HL-60 (cell line): ENCODE results near the gene TRABD.

Experiments used
- DNase-seq, 2 experiments: peaks; one replicate each; pipeline ENCODE4 v3.0.0-alpha.2; 2010 to 2020; ENCODE audit warnings: low read depth in 1 of 2, low spot score in 1 of 2
- H3K27ac ChIP-seq: fragments of 250-450 bp; sonication (Bioruptor Pico); replicated peaks from 2 replicates; pipeline ENCODE4 v1.5.1; 2020; ENCODE audit warnings: mild to moderate bottlenecking, moderate library complexity
- H3K27me3 ChIP-seq: fragments of 250-450 bp; sonication (Bioruptor Pico); 2 replicates; pipeline ENCODE4 v1.5.1; 2021; ENCODE audit warnings: mild to moderate bottlenecking, moderate library complexity; ENCODE audit not compliant: insufficient read depth, poor library complexity, severe bottlenecking
- H3K4me3 ChIP-seq: replicated peaks from 2 replicates; pipeline ENCODE4 v1.5.1; 2011; ENCODE audit warnings: mild to moderate bottlenecking, control low read depth, low read length; ENCODE audit not compliant: insufficient read depth
- CTCF ChIP-seq: IDR thresholded peaks from one replicate; pipeline ENCODE4 v1.5.1; 2011; ENCODE audit warnings: low read length, control low read depth, inconsistent platforms; ENCODE audit not compliant: insufficient read depth
- GABPA ChIP-seq: IDR thresholded peaks from 2 replicates; pipeline ENCODE4 v1.6.1; 2012; ENCODE audit warnings: low read depth
- POLR2AphosphoS5 ChIP-seq: IDR thresholded peaks from 2 replicates; pipeline ENCODE4 v1.6.1; 2012; ENCODE audit warnings: low read depth
- REST ChIP-seq: IDR thresholded peaks from 2 replicates; pipeline ENCODE4 v1.6.1; 2012; ENCODE audit warnings: low read depth; ENCODE audit not compliant: insufficient replicate concordance
- SPI1 ChIP-seq: IDR thresholded peaks from 2 replicates; pipeline ENCODE4 v1.6.1; 2012; ENCODE audit warnings: low read depth, mild to moderate bottlenecking, borderline replicate concordance

Gene TRABD

GRCh38 chr22:50216055-50216683 lies 30.5 kb downstream of the TRABD start:
- Histone ChIP-seq H3K27me3 (no peaks in the 10 kb centered on the region), H3K27ac (no peak overlapping the region), H3K4me3 (no peak overlapping the region)
- no peak for DNase-seq
- no peak for TF ChIP-seq CTCF
- TF ChIP-seq POLR2AphosphoS5, result no peak
- no peak for TF ChIP-seq GABPA
- no peak for TF ChIP-seq SPI1
- no peak for TF ChIP-seq REST

- DNase-seq, result no peak
Measured at GRCh38 chr22:50216684-50217520, 31.2 kb downstream of the TRABD start.

More at GRCh38 chr22:50216684-50217520, 31.2 kb downstream of the TRABD start:
- TF ChIP-seq GABPA (no peak), POLR2AphosphoS5 (no peak), REST (no peak), SPI1 (no peak), CTCF (no peak)
- Histone ChIP-seq H3K27me3 (no peaks in the 10 kb centered on the region), H3K4me3 (no peak overlapping the region), H3K27ac (no peak overlapping the region)
